Measurements from ENCODE around the gene ATP5PO. TPM values are rescaled to one million over a fixed set of nuclear protein-coding genes. Genes with fewer than 3 reads are reported as not detected.

Gene ATP5PO
- polyA plus RNA-seq, 1 of the 3 experiments (the other 2 are of a cell fraction) = 148 TPM

DNA sequence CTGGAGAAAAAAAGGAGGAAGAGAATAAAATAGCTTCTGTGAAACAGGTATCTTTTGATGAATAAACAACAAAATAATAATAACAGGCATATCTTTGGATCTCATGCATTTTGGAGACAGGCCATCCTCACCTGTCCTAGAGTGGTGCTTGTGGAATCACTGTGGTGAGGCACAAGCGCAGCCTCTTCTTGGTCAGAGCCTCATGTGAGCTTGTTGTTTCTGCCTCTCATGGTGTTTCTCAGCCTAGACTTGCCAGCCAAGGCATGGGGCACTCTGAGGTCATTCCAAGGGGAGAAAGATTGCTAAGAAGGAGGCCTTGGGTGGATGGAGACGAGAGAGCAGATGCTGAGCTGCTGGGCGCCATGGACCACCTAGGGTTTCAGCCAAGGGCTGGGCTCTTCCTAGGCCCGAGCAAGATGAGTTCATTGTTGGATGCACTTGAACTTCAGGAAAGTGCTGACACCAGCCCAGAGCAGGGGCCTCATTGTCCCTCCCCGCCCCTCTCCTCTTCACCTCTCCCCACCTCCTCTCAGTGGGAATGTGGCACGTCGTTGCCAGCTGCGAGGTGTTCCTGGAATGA lies 49.5 kb downstream of the ATP5PO start:
- Histone ChIP-seq H3K4me3 (ENCODE audit: low read depth in 2 of 2, low read length in 1 of 2) (no peak overlapping the region), H3K4me1 (ENCODE audit: control insufficient read depth in 1 of 2, insufficient read depth in 2 of 2, low read depth in 1 of 2, low read length in 1 of 2) (no peaks in the 10 kb centered on the region), H3K36me3 (replicated peaks in 1 of 2; ENCODE audit: control insufficient read depth in 1 of 2, insufficient read depth in 2 of 2, low read length in 1 of 2) (no peaks in the 10 kb centered on the region), H2AFZ (ENCODE audit: low read depth) (no peak overlapping the region), H3K9me2 (no peaks in the 10 kb centered on the region), H4K20me1 (ENCODE audit: insufficient read depth) (no peaks in the 10 kb centered on the region), H3K27ac (ENCODE audit: low read depth in 2 of 2, low read length in 1 of 2) (no peak overlapping the region), H3K9me3 (no peaks in the 10 kb centered on the region), H3K9ac (no peak overlapping the region), H3K4me2 (no peak overlapping the region), H3F3A (replicated peaks; ENCODE audit: insufficient read depth) (no peaks in the 10 kb centered on the region), H3K27me3 (ENCODE audit: insufficient read depth) (no peaks in the 10 kb centered on the region), H3K79me2 (ENCODE audit: insufficient read depth) (no peaks in the 10 kb centered on the region)
- 100% methylated on average over 1 of the region's 8 CpGs for WGBS (ENCODE audit: low lambda C conversion rate)
- CTCF ChIA-PET = interaction anchor here (0.9 kb wide), 1 partner anchor 16 kb away, joined by 3 read pairs; no protein-coding TSS in a partner anchor
- no peak for DNase-seq
- POLR2A ChIA-PET = no interaction called here
- TF ChIP-seq, protein P1, sequence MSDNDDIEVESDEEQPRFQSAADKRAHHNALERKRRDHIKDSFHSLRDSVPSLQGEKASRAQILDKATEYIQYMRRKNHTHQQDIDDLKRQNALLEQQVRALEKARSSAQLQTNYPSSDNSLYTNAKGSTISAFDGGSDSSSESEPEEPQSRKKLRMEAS (IDR thresholded peaks at IDR 0.05; ENCODE audit: low read depth) = no peak
- TF ChIP-seq FOXM1 (IDR thresholded peaks at IDR 0.05; ENCODE audit: low read depth) (no peak), EP300 (IDR thresholded peaks at IDR 0.05; ENCODE audit: borderline replicate concordance in 1 of 2, low read depth in 1 of 2, low read length in 1 of 2) (no peak), RAD21 (IDR thresholded peaks at IDR 0.05; ENCODE audit: low read length) (no peak), ELF1 (IDR thresholded peaks at IDR 0.05) (no peak), EZH2phosphoT487 (IDR thresholded peaks at IDR 0.05; ENCODE audit: borderline replicate concordance, low read depth) (no peak), SIN3A (IDR thresholded peaks at IDR 0.05; ENCODE audit: borderline replicate concordance, low read depth, low read length) (no peak), CTCF (IDR thresholded peaks at IDR 0.05) (no peak), TAF1 (IDR thresholded peaks at IDR 0.05; ENCODE audit: borderline replicate concordance, low read depth, low read length) (no peak), NRF1 (IDR thresholded peaks at IDR 0.05; ENCODE audit: low read depth, low read length) (no peak), SMC3 (IDR thresholded peaks at IDR 0.05; ENCODE audit: low read depth, low read length) (no peak), MEF2A (IDR thresholded peaks at IDR 0.05; ENCODE audit: borderline replicate concordance, low read depth) (no peak), GABPA (IDR thresholded peaks at IDR 0.05; ENCODE audit: low read depth) (no peak), RXRA (IDR thresholded peaks at IDR 0.05; ENCODE audit: borderline replicate concordance, low read depth) (no peak)
- TF ChIP-seq, protein P2, sequence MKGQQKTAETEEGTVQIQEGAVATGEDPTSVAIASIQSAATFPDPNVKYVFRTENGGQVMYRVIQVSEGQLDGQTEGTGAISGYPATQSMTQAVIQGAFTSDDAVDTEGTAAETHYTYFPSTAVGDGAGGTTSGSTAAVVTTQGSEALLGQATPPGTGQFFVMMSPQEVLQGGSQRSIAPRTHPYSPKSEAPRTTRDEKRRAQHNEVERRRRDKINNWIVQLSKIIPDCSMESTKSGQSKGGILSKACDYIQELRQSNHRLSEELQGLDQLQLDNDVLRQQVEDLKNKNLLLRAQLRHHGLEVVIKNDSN (IDR thresholded peaks at IDR 0.05; ENCODE audit: borderline replicate concordance, low read depth) = no peak
- TF ChIP-seq, protein P3, sequence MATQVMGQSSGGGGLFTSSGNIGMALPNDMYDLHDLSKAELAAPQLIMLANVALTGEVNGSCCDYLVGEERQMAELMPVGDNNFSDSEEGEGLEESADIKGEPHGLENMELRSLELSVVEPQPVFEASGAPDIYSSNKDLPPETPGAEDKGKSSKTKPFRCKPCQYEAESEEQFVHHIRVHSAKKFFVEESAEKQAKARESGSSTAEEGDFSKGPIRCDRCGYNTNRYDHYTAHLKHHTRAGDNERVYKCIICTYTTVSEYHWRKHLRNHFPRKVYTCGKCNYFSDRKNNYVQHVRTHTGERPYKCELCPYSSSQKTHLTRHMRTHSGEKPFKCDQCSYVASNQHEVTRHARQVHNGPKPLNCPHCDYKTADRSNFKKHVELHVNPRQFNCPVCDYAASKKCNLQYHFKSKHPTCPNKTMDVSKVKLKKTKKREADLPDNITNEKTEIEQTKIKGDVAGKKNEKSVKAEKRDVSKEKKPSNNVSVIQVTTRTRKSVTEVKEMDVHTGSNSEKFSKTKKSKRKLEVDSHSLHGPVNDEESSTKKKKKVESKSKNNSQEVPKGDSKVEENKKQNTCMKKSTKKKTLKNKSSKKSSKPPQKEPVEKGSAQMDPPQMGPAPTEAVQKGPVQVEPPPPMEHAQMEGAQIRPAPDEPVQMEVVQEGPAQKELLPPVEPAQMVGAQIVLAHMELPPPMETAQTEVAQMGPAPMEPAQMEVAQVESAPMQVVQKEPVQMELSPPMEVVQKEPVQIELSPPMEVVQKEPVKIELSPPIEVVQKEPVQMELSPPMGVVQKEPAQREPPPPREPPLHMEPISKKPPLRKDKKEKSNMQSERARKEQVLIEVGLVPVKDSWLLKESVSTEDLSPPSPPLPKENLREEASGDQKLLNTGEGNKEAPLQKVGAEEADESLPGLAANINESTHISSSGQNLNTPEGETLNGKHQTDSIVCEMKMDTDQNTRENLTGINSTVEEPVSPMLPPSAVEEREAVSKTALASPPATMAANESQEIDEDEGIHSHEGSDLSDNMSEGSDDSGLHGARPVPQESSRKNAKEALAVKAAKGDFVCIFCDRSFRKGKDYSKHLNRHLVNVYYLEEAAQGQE (IDR thresholded peaks at IDR 0.05; ENCODE audit: low read depth, low read length) = no peak

Measured in SK-N-SH (cell line).